ENCODE data around the gene DNMT3L.

DNA sequence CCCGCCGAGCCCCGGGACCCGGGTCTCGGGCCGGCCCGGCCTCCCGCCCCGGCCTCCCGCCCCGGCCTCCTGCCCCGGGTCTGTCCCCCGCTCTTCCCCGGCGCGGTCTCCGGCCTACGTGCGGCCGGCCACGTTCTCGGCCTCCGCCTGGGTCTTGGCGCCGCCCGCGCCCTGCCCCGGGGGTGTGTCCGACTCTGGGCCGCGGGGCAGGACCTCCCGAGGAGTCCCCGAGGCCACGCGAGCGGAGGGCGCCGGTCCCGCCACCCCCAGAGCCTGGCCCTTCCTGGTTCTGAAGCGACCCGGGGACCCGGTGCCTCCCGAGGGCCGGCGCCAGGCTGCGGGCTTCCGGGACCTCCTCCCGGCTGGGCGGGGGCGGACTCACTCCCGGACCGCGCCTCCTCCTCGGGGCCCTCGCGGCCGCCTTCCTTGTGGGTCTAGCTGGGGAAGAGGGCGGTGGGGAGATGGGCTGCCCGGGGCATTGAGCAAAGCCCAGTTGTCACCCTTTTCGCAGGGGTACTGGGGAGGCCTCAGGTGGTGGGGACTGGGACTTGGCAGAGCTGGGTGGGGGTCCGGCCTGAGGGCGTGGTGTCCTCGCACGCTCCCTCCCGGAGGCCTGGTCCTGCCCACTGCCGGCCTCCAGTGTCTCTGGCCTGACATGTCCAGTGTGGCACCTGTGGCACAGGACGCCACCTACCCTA lies 38.7 kb upstream of the DNMT3L start:
- TF ChIP-seq POLR2A (IDR thresholded peaks at IDR 0.05; ENCODE audit: extremely low read depth, insufficient read length) = no peak
- TF ChIP-seq, protein P1, sequence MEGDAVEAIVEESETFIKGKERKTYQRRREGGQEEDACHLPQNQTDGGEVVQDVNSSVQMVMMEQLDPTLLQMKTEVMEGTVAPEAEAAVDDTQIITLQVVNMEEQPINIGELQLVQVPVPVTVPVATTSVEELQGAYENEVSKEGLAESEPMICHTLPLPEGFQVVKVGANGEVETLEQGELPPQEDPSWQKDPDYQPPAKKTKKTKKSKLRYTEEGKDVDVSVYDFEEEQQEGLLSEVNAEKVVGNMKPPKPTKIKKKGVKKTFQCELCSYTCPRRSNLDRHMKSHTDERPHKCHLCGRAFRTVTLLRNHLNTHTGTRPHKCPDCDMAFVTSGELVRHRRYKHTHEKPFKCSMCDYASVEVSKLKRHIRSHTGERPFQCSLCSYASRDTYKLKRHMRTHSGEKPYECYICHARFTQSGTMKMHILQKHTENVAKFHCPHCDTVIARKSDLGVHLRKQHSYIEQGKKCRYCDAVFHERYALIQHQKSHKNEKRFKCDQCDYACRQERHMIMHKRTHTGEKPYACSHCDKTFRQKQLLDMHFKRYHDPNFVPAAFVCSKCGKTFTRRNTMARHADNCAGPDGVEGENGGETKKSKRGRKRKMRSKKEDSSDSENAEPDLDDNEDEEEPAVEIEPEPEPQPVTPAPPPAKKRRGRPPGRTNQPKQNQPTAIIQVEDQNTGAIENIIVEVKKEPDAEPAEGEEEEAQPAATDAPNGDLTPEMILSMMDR (IDR thresholded peaks at IDR 0.05; ENCODE audit: low read depth, low read length) = no peak
